Spleen (tissue), 11 donors: ENCODE results near the gene LRRC4B. TPM values are rescaled to one million over a fixed set of nuclear protein-coding genes. Genes with fewer than 3 reads are reported as not detected.

ENCODE experiments used
- DNase-seq: peaks from one replicate; pipeline ENCODE4 v3.0.0-alpha.2; 2020
- H3K27ac ChIP-seq, 8 donors: fragments of 200-600 bp; sonication (generic) in 7 of 8; 1 replicate in 4 of 8; 2 replicates in 4 of 8; pipeline versions ENCODE4 v1.5.0 to v1.8.0; 2016 to 2021; ENCODE audit warnings: inconsistent platforms in 4 of 8, mild to moderate bottlenecking in 4 of 8, moderate library complexity in 1 of 8
- H3K27me3 ChIP-seq, 7 donors: fragments of 200-600 bp; sonication (generic) in 6 of 7; replicated peaks in 1 of 7; 1 replicate in 4 of 7; 2 replicates in 3 of 7; pipeline versions ENCODE4 v1.5.0 to v1.8.0; 2016 to 2021; ENCODE audit warnings: inconsistent platforms in 3 of 7, mild to moderate bottlenecking in 1 of 7
- H3K36me3 ChIP-seq, 6 donors: fragments of 200-600 bp; sonication (generic) in 5 of 6; 1 replicate in 4 of 6; 2 replicates in 2 of 6; pipeline versions ENCODE4 v1.5.0 to v1.8.0; 2016 to 2021; ENCODE audit warnings: inconsistent platforms in 2 of 6
- H3K4me1 ChIP-seq, 6 donors: fragments of 200-600 bp; sonication (generic) in 5 of 6; 1 replicate in 3 of 6; 2 replicates in 3 of 6; pipeline versions ENCODE4 v1.5.0 to v1.8.0; 2016 to 2021; ENCODE audit warnings: inconsistent platforms in 3 of 6
- H3K4me3 ChIP-seq, 8 donors: fragments of 200-600 bp; sonication (generic) in 7 of 8; 1 replicate in 4 of 8; 2 replicates in 4 of 8; pipeline versions ENCODE4 v1.5.0 to v1.8.0; 2016 to 2021; ENCODE audit warnings: inconsistent platforms in 4 of 8, mild to moderate bottlenecking in 4 of 8, moderate library complexity in 2 of 8
- H3K9me3 ChIP-seq, 8 donors: fragments of 200-600 bp; sonication (generic) in 7 of 8; 1 replicate in 4 of 8; 2 replicates in 4 of 8; pipeline versions ENCODE4 v1.5.0 to v1.8.0; 2016 to 2021; ENCODE audit warnings: inconsistent platforms in 4 of 8
- CTCF ChIP-seq, 11 experiments: fragments of 200-600 bp in 7 of 11; fragments of 450-650 bp in 4 of 11; sonication (generic) in 4 of 11; IDR thresholded peaks in 8 of 11; conservative IDR thresholded peaks in 3 of 11; 1 replicate in 7 of 11; 2 replicates in 4 of 11; pipeline versions ENCODE4 v1.4.0 to v1.8.0; 2016 to 2021; ENCODE audit warnings: antibody characterized with exemption in 11 of 11, inconsistent platforms in 4 of 11, mild to moderate bottlenecking in 1 of 11
- POLR2A ChIP-seq, 3 donors: fragments of 450-650 bp; IDR thresholded peaks; one replicate each; pipeline ENCODE4 v1.5.1; 2017; ENCODE audit warnings: antibody characterized with exemption in 3 of 3, mild to moderate bottlenecking in 1 of 3
- POLR2AphosphoS5 ChIP-seq, 3 donors: sonication (generic); formaldehyde crosslinking; IDR thresholded peaks; one replicate each; pipeline ENCODE4 v1.5.1; 2017; ENCODE audit warnings: antibody characterized with exemption in 3 of 3
- WGBS, 5 donors: extraction: QIAGEN DNeasy Blood & Tissue Kit in 3 of 5; methylation state at CpG; one replicate each; pipeline versions ENCODE4 v1.1.5 to v1.1.7; 2013 to 2018; 5-methylcytosine and 5-hydroxymethylcytosine counted together
- intact Hi-C: fragments of 100-400 bp; cut with DNase I; formaldehyde crosslinking; loops from one replicate; pipeline ENCODE4 v1.15.0; 2023; ENCODE audit warnings: low total_unique reads
- polyA plus RNA-seq, 3 donors: library from polyadenylated mRNA; stranded (reverse); fragments of 200-250 nt; gene quantifications; one replicate each; pipeline ENCODE4 v1.2.1, GENCODE V29; 2013
- total RNA-seq, 7 donors: library from RNA; depleted of rRNA in 3 of 7; stranded (reverse); fragments of >200 nt in 3 of 7; fragmentation: NEBNext Ultra II Directional in 4 of 7; extraction: Animal tissue kit (Norgen Biotek cat#: 25700) in 4 of 7; gene quantifications; one replicate each; pipeline versions ENCODE4 v1.1.0 to v1.2.1, GENCODE V29; 2016 to 2021
- donor health status: healthy with polysubstance abuse.
- donor health status: DM: no; HTN: no; CAD: no; lungs with moderate emphysema.
- donor health status: DM: no; HTN: no; CAD: no.
- donor health status: Bipolar disorder and iron deficiency.
- donor health status: healthy.
- donor health status: DM: no; HTN: no; CAD: no.
- donor health status: DM: yes; HTN: yes; CAD: no.

LRRC4B gene
- total and polyA plus RNA-seq, 10 donors, result 0.20 to 2.3 (median 0.97) TPM

DNA sequence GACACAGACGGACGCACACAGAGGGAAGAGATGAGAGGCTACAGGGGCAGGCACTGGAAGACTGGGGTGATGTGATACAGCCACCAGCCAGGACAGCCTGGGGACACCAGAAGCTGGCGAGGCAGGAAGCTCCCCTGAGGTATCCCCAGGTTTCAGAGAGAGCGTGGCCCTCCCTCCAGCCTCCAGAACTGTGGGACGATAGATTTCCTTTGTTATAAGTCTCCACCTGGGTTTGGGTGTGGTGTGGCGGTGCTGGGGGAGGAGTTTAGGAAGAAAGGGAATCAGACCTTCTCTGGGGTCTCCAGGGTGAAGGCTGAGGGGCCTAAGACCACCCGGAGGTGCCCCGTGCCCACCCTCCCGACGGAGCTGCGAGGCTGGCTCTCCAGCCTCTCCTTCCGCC is 51.8 kb downstream of the LRRC4B start:
- DNase-seq, result peak; percentile 51

GRCh38 chr19:50515168-50515561 is 53.1 kb downstream of the LRRC4B start:
- Histone ChIP-seq H3K36me3 (no peaks in the 10 kb centered on the region), H3K27me3 (peaks cover 0 to 60% (median 5%) of the 10 kb centered on the region in 7 donors), H3K4me3 (no peak overlapping the region), H3K9me3 (no peaks in the 10 kb centered on the region), H3K27ac (no peak overlapping the region), H3K4me1 (peaks cover 0 to 16% (median 9%) of the 10 kb centered on the region in 6 donors)
- DNase-seq, result peak; percentile 75
- TF ChIP-seq POLR2A (IDR thresholded peaks at IDR 0.05) (no peak), CTCF (IDR thresholded peaks at IDR 0.05 in 8 of 11, conservative IDR thresholded peaks at IDR 0.05 in 3 of 11) (no peak), POLR2AphosphoS5 (IDR thresholded peaks at IDR 0.05) (peak in 1 of 3 donors; percentile 14)
- intact Hi-C loops, result no loop called here
- WGBS, 5 donors, result 56 to 78% (median 75%) methylated on average over 6 to 11 of the region's 11 CpGs

More for the DNA sequence above, 51.8 kb downstream of the LRRC4B start:
- Histone ChIP-seq H3K4me3 (no peak overlapping the region), H3K27me3 (peaks cover 0 to 60% (median 5%) of the 10 kb centered on the region in 7 donors), H3K9me3 (no peaks in the 10 kb centered on the region), H3K27ac (no peak overlapping the region), H3K4me1 (peaks cover 0 to 10% (median under 1%) of the 10 kb centered on the region in 6 donors), H3K36me3 (no peaks in the 10 kb centered on the region)
- no peak for TF ChIP-seq POLR2A (IDR thresholded peaks at IDR 0.05)
- 63 to 72% (median 65%) methylated on average over 11 to 12 of the region's 12 CpGs for WGBS, 5 donors
- intact Hi-C loops, result no loop called here

DNA sequence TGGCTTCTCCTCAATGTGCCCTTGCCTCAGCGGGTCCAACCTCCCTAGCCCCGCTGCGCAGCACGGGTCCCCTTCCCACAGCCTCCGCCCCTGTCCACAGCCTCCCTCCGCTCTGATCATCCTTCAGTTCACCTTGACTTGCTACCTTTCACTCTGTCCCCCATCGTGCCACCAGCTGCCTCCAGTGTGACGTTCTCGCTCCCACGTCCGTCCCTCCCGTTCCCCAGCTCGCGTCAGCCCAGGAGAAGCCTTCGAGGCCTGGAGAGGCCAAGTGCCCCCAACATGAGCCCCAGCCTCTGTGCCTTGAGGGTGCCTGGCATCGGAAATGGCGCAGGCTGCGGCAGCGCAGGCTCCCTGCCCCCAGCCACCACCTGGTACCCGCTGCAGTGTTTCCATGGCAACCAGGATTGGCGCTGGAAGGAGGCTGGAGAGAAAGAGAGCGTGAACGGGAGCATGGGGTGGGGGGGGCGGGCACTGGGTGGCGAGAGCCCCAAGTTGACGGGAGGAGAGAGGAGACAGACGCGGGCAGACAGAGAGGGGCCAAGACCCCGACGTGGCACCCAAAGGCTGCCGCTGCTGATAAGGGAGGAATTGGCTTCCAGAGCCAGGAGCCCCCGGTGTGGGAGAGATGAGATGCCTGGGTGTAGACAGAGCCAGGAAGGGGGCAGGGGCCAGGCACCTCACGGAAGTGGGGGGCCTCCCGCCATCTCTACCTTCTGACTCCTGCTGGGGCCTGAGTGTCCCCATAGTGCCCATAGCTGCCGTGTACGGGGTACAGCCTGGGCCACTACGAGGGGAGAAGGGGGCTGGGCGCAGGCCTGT is 53.7 kb downstream of the LRRC4B start:
- intact Hi-C loops, result no loop called here
- Histone ChIP-seq H3K36me3 (no peaks in the 10 kb centered on the region), H3K9me3 (no peaks in the 10 kb centered on the region), H3K4me3 (no peak overlapping the region), H3K27ac (no peak overlapping the region), H3K27me3 (peaks cover 0 to 60% (median 5%) of the 10 kb centered on the region in 7 donors), H3K4me1 (peaks cover 0 to 20% (median 13%) of the 10 kb centered on the region in 6 donors)
- TF ChIP-seq POLR2AphosphoS5 (IDR thresholded peaks at IDR 0.05) (peak in 2 of 3 donors; percentile 9 to 42), CTCF (IDR thresholded peaks at IDR 0.05 in 8 of 11, conservative IDR thresholded peaks at IDR 0.05 in 3 of 11) (no peak), POLR2A (IDR thresholded peaks at IDR 0.05) (no peak)
- 43 to 63% (median 52%) methylated on average over 35 to 38 of the region's 38 CpGs for WGBS, 5 donors
- peak; percentile 74 for DNase-seq

GRCh38 chr19:50513746-50514345 is 54.4 kb downstream of the LRRC4B start, which contains the start of gene ASPDH:
ASPDH (minus strand) TSS chr19:50513913; CDS start chr19:50513823, 90 bp downstream.
- intact Hi-C loops, result no loop called here
- 53 to 72% (median 58%) methylated on average over 18 to 22 of the region's 22 CpGs for WGBS, 5 donors

More at GRCh38 chr19:50513746-50514345, 54.4 kb downstream of the LRRC4B start, which contains the start of gene ASPDH:
- H3K27ac ChIP-seq, result no peak within 1 kb of the TSS
- H3K4me1 ChIP-seq, result peaks cover 0 to 20% (median 13%) of the 10 kb centered on the region in 6 donors
- H3K36me3 ChIP-seq, result no peaks in the 10 kb centered on the region
- no peak within 1 kb of the TSS for H3K4me3 ChIP-seq
- peaks cover 0 to 52% (median 5%) of the 10 kb centered on the region in 7 donors for H3K27me3 ChIP-seq
- peak in 1 of 3 donors; percentile 5 for TF ChIP-seq POLR2AphosphoS5 (IDR thresholded peaks at IDR 0.05)
- TF ChIP-seq POLR2A (IDR thresholded peaks at IDR 0.05), result no peak
- no peak for TF ChIP-seq CTCF (IDR thresholded peaks at IDR 0.05 in 8 of 11, conservative IDR thresholded peaks at IDR 0.05 in 3 of 11)
- no peaks in the 10 kb centered on the region for H3K9me3 ChIP-seq
- DNase-seq, result peak; percentile 81
